HL-60 (cell line): Measurements from ENCODE around the gene FAM184B.
"Not testable (repeated sequence)": the region's sequence is repeated elsewhere in the genome, so short reads cannot be mapped to it uniquely, and the experiment has no call there.

Experiments
- DNase-seq, 2 experiments: peaks; one replicate each; pipeline ENCODE4 v3.0.0-alpha.2; 2010 to 2020; ENCODE audit warnings: low read depth in 1 of 2, low spot score in 1 of 2
- H3K27ac ChIP-seq: fragments of 250-450 bp; sonication (Bioruptor Pico); replicated peaks from 2 replicates; pipeline ENCODE4 v1.5.1; 2020; ENCODE audit warnings: mild to moderate bottlenecking, moderate library complexity
- H3K27me3 ChIP-seq: fragments of 250-450 bp; sonication (Bioruptor Pico); 2 replicates; pipeline ENCODE4 v1.5.1; 2021; ENCODE audit warnings: mild to moderate bottlenecking, moderate library complexity; ENCODE audit not compliant: insufficient read depth, poor library complexity, severe bottlenecking
- H3K4me3 ChIP-seq: replicated peaks from 2 replicates; pipeline ENCODE4 v1.5.1; 2011; ENCODE audit warnings: mild to moderate bottlenecking, control low read depth, low read length; ENCODE audit not compliant: insufficient read depth
- CTCF ChIP-seq: IDR thresholded peaks from one replicate; pipeline ENCODE4 v1.5.1; 2011; ENCODE audit warnings: low read length, control low read depth, inconsistent platforms; ENCODE audit not compliant: insufficient read depth
- GABPA ChIP-seq: IDR thresholded peaks from 2 replicates; pipeline ENCODE4 v1.6.1; 2012; ENCODE audit warnings: low read depth
- POLR2AphosphoS5 ChIP-seq: IDR thresholded peaks from 2 replicates; pipeline ENCODE4 v1.6.1; 2012; ENCODE audit warnings: low read depth
- SPI1 ChIP-seq: IDR thresholded peaks from 2 replicates; pipeline ENCODE4 v1.6.1; 2012; ENCODE audit warnings: low read depth, mild to moderate bottlenecking, borderline replicate concordance
- TF ChIP-seq, protein P1 (sequence below): IDR thresholded peaks from 2 replicates; pipeline ENCODE4 v1.6.1; 2012; ENCODE audit warnings: low read depth; ENCODE audit not compliant: insufficient replicate concordance

Gene FAM184B

GRCh38 chr4:17687237-17687857 lies 94.1 kb downstream of the FAM184B start:
- no peaks in the 10 kb centered on the region for H3K27me3 ChIP-seq
- no peak overlapping the region for H3K4me3 ChIP-seq
- H3K27ac ChIP-seq = no peak overlapping the region
- TF ChIP-seq GABPA = no peak
- TF ChIP-seq POLR2AphosphoS5 = no peak
- TF ChIP-seq SPI1 = no peak
- TF ChIP-seq CTCF = no peak
- TF ChIP-seq, protein P1, sequence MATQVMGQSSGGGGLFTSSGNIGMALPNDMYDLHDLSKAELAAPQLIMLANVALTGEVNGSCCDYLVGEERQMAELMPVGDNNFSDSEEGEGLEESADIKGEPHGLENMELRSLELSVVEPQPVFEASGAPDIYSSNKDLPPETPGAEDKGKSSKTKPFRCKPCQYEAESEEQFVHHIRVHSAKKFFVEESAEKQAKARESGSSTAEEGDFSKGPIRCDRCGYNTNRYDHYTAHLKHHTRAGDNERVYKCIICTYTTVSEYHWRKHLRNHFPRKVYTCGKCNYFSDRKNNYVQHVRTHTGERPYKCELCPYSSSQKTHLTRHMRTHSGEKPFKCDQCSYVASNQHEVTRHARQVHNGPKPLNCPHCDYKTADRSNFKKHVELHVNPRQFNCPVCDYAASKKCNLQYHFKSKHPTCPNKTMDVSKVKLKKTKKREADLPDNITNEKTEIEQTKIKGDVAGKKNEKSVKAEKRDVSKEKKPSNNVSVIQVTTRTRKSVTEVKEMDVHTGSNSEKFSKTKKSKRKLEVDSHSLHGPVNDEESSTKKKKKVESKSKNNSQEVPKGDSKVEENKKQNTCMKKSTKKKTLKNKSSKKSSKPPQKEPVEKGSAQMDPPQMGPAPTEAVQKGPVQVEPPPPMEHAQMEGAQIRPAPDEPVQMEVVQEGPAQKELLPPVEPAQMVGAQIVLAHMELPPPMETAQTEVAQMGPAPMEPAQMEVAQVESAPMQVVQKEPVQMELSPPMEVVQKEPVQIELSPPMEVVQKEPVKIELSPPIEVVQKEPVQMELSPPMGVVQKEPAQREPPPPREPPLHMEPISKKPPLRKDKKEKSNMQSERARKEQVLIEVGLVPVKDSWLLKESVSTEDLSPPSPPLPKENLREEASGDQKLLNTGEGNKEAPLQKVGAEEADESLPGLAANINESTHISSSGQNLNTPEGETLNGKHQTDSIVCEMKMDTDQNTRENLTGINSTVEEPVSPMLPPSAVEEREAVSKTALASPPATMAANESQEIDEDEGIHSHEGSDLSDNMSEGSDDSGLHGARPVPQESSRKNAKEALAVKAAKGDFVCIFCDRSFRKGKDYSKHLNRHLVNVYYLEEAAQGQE = no peak
- DNase-seq = no peak

DNA sequence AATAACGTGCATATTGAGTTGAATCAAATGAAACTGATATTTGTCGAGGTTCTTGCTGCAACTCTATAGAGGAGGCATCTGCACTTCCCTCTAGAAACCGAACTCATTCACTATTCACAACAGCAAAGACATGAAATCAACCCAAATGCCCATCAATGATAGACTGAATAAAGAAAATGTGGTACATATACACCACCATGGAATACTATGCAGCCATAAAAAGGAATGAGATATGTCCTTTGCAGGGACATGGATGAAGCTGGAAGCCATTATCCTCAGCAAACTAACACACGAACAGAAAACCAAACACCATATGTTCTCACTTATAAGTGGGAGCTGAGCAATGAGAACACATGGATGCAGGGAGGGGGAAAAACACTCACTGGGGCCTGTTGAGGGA lies 96.8 kb downstream of the FAM184B start:
- not testable (repeated sequence) for DNase-seq, H3K27ac ChIP-seq, H3K4me3 ChIP-seq, H3K27me3 ChIP-seq

GRCh38 chr4:17682222-17682566 lies 99.2 kb downstream of the FAM184B start:
- Histone ChIP-seq H3K27ac (no peak overlapping the region), H3K4me3 (no peak overlapping the region), H3K27me3 (no peaks in the 10 kb centered on the region)
- TF ChIP-seq CTCF (no peak), SPI1 (no peak), POLR2AphosphoS5 (no peak), GABPA (no peak)
- TF ChIP-seq, protein P1 = no peak
- DNase-seq = no peak

DNA sequence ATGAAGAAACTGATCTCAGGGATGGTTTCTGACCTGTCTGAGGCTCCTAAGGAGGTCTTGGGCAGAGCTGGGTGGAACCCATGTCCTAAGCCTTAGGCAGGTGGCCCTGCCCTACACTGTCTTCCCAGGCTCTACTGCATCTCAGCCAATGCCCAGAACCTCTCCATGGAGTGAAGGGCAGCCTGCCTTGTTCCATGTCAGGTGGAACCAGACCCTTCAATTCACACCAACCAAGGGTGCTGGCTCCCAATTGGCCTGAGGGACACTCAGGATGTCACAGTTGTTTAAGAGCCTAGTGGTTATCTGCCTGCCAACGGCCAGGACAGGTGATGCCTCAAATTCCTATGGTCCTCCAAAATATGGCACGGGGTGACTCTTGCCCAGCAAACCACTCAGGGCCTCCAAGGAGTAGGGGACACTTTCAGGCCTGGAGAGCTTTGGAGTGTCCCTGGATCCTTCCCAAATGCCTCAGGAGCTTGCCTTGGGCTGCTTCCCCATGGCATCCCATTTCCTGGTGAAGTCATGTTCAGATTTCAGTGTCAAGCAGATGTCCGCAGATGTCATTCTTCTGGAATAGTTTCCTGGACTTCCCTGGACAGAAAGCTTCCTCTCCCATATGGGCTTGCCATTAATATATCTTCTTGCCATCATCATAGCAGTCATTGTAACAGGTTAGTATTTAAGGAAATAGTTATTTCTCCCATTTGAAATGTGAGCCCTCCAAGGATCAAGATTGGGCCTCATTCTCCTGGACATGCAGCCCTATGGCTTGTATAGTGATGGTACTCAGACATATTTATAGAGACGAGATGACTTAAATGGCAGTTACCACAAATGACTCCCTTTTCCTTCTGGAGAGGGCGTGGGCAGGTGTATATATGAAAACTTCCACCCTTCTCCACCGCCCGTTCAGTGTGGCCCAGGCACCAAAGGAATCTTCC lies 99.9 kb downstream of the FAM184B start:
- Histone ChIP-seq H3K27ac (no peak overlapping the region), H3K4me3 (no peak overlapping the region), H3K27me3 (no peaks in the 10 kb centered on the region)
- no peak for DNase-seq
- TF ChIP-seq, protein P1 = no peak
- TF ChIP-seq POLR2AphosphoS5 (no peak), SPI1 (no peak), CTCF (no peak), GABPA (no peak)
